ENCODE results near the gene FAM168A.

GRCh38 chr11:73405146-73405510 is 192.8 kb downstream of the FAM168A start:
- TF ChIP-seq POLR2A (IDR thresholded peaks at IDR 0.05): no peak
- TF ChIP-seq CTCF (IDR thresholded peaks at IDR 0.05): no peak
- no peak for TF ChIP-seq POLR2AphosphoS5 (IDR thresholded peaks at IDR 0.05)
- TF ChIP-seq EP300 (IDR thresholded peaks at IDR 0.05; ENCODE audit: low read depth): no peak
